HepG2 (cell line): Measurements from ENCODE around the gene KAT6B. TPM values are rescaled to one million over a fixed set of nuclear protein-coding genes. Genes with fewer than 3 reads are reported as not detected.

ENCODE experiments used
- ATAC-seq: fragments of 200-7000 bp; cut with Tn5 transposase; 3 replicates; pipeline ENCODE4 v1.9.1; 2020; ENCODE audit warnings: mild to moderate bottlenecking, moderate library complexity
- BruUV-seq: library from RNA; stranded (reverse); fragments of 400-500 nt; replicated peaks from 2 replicates; lab custom pipeline; 2021; lab: Mats Ljungman, UMichigan
- CTCF ChIA-PET: fragments of 300-600 bp; formaldehyde crosslinking; extraction: SDS; loops from one replicate; lab custom pipeline; 2021; ENCODE audit warnings: low total read pairs, inconsistent platforms, low intra/inter-chr PET ratio; lab: Yijun Ruan, JAX
- POLR2A ChIA-PET: fragments of 350-600 bp; sonication (Branson Sonifier 250); formaldehyde crosslinking; loops from one replicate; lab custom pipeline; 2020; ENCODE audit warnings: antibody characterized with exemption, inconsistent platforms; lab: Yijun Ruan, JAX
- DNase-seq: peaks from one replicate; pipeline ENCODE4 v3.0.0-alpha.2; 2015; ENCODE audit warnings: low spot score
- FAIRE-seq: peaks from 3 replicates; lab custom pipeline; 2011; peaks lifted over from hg19 to GRCh38; lab: Jason Lieb, UNC
- H2AFZ ChIP-seq: one replicate; pipeline ENCODE4 v1.6.1; 2011; ENCODE audit warnings: low read length, inconsistent platforms
- H3K27ac ChIP-seq: fragments of 300-600 bp; 3 replicates; pipeline ENCODE4 v1.8.0; 2011; ENCODE audit warnings: mixed run types, mild to moderate bottlenecking, mixed read lengths, low read length, inconsistent platforms; ENCODE audit not compliant: insufficient read depth; ENCODE audit errors: extremely low read length
- H3K27me3 ChIP-seq, 2 experiments: fragments of 200-600 bp in 1 of 2; 2 replicates in 1 of 2; 3 replicates in 1 of 2; pipeline versions ENCODE4 v1.6.0 to v1.8.0; 2011; ENCODE audit warnings: low read length in 2 of 2, mild to moderate bottlenecking in 2 of 2, moderate library complexity in 2 of 2, inconsistent platforms in 1 of 2; ENCODE audit not compliant: insufficient read depth in 2 of 2, control insufficient read depth in 1 of 2
- H3K36me3 ChIP-seq, 2 experiments: fragments of 200-600 bp in 1 of 2; replicated peaks in 1 of 2; 2 replicates in 1 of 2; 3 replicates in 1 of 2; pipeline versions ENCODE4 v1.5.1 to v1.8.0; 2011; ENCODE audit warnings: low read length in 2 of 2, inconsistent platforms in 1 of 2; ENCODE audit not compliant: insufficient read depth in 2 of 2, control insufficient read depth in 1 of 2
- H3K4me1 ChIP-seq: 2 replicates; pipeline ENCODE4 v1.5.1; 2012; ENCODE audit warnings: low read length, inconsistent platforms; ENCODE audit not compliant: insufficient read depth
- H3K4me2 ChIP-seq: 2 replicates; pipeline ENCODE4 v1.6.0; 2011; ENCODE audit warnings: low read depth, low read length, inconsistent platforms
- H3K4me3 ChIP-seq, 3 experiments: fragments of 200-600 bp in 1 of 3; sonication (generic), shearing (Covaris generic) in 1 of 3; replicated peaks in 1 of 3; 2 replicates each; pipeline ENCODE4 v1.5.1; 2011 to 2016; ENCODE audit warnings: low read length in 3 of 3, inconsistent platforms in 2 of 3, low read depth in 2 of 3, mild to moderate bottlenecking in 2 of 3, control low read depth in 1 of 3, mixed read lengths in 1 of 3; ENCODE audit not compliant: insufficient read depth in 1 of 3
- H3K79me2 ChIP-seq: one replicate; pipeline ENCODE4 v1.6.1; 2011; ENCODE audit warnings: low read length, inconsistent platforms; ENCODE audit not compliant: insufficient read depth
- H3K9ac ChIP-seq: 2 replicates; pipeline ENCODE4 v1.6.0; 2011; ENCODE audit warnings: mild to moderate bottlenecking, low read depth, low read length, inconsistent platforms; ENCODE audit not compliant: insufficient read depth
- H3K9me3 ChIP-seq: 2 replicates; pipeline ENCODE4 v1.5.1; 2012; ENCODE audit warnings: mild to moderate bottlenecking, low read length
- H4K20me1 ChIP-seq: 2 replicates; pipeline ENCODE4 v1.6.0; 2011; ENCODE audit warnings: inconsistent platforms, mild to moderate bottlenecking, low read length, moderate library complexity; ENCODE audit not compliant: insufficient read depth
- CBX2 ChIP-seq, 2 experiments: fragments of 200-600 bp in 1 of 2; sonication (generic); formaldehyde crosslinking in 1 of 2; IDR thresholded peaks; 2 replicates each; pipeline versions ENCODE4 v1.7.0 to v1.8.1; 2018 to 2022; ENCODE audit warnings: low read depth in 2 of 2, low read length in 1 of 2, mild to moderate bottlenecking in 1 of 2, missing genetic modification reagents in 1 of 2
- DNMT1 ChIP-seq: sonication (generic); formaldehyde crosslinking; IDR thresholded peaks from 2 replicates; pipeline ENCODE4 v1.5.1; 2020; ENCODE audit warnings: mild to moderate bottlenecking, missing genetic modification reagents
- HOXA9 ChIP-seq: sonication (generic); formaldehyde crosslinking; IDR thresholded peaks from 2 replicates; pipeline ENCODE4 v1.8.1; 2022; ENCODE audit warnings: missing genetic modification reagents, mild to moderate bottlenecking, moderate library complexity, borderline replicate concordance
- MED13 ChIP-seq: sonication (generic); formaldehyde crosslinking; IDR thresholded peaks from 2 replicates; pipeline ENCODE4 v1.5.0; 2020; ENCODE audit warnings: missing genetic modification reagents
- MIER3 ChIP-seq: IDR thresholded peaks from 2 replicates; pipeline ENCODE4 v1.6.1; 2016; ENCODE audit warnings: missing compliant biosample characterization, borderline replicate concordance
- MYPOP ChIP-seq: sonication (generic); formaldehyde crosslinking; IDR thresholded peaks from 2 replicates; pipeline ENCODE4 v1.8.1; 2023; ENCODE audit warnings: mild to moderate bottlenecking, moderate library complexity, missing genetic modification reagents
- NFIB ChIP-seq: sonication (generic); formaldehyde crosslinking; IDR thresholded peaks from 2 replicates; pipeline ENCODE4 v1.9.0; 2021; ENCODE audit warnings: missing genetic modification reagents, mild to moderate bottlenecking, borderline replicate concordance
- NFRKB ChIP-seq: fragments of 450-650 bp; IDR thresholded peaks from 2 replicates; pipeline ENCODE4 v1.6.1; 2017
- PAF1 ChIP-seq: IDR thresholded peaks from 2 replicates; pipeline ENCODE4 v1.6.1; 2016; ENCODE audit warnings: missing genetic modification reagents, missing compliant biosample characterization
- TCF7 ChIP-seq: sonication (generic); IDR thresholded peaks from 2 replicates; pipeline ENCODE4 v1.6.1; 2016; ENCODE audit warnings: antibody characterized with exemption, low read depth
- TFE3 ChIP-seq: IDR thresholded peaks from 2 replicates; pipeline ENCODE4 v1.6.1; 2016
- ZBTB20 ChIP-seq: sonication (generic); formaldehyde crosslinking; IDR thresholded peaks from 2 replicates; pipeline ENCODE4 v1.8.1; 2023; ENCODE audit warnings: missing genetic modification reagents, low read depth, mild to moderate bottlenecking, borderline replicate concordance
- ZBTB46 ChIP-seq: sonication (generic); formaldehyde crosslinking; IDR thresholded peaks from 2 replicates; pipeline ENCODE4 v1.4.0; 2020; ENCODE audit warnings: mild to moderate bottlenecking, missing genetic modification reagents, borderline replicate concordance
- ZFP37 ChIP-seq: sonication (generic); formaldehyde crosslinking; IDR thresholded peaks from 2 replicates; pipeline ENCODE4 v1.4.0; 2020; ENCODE audit warnings: missing genetic modification reagents, borderline replicate concordance
- ZNF530 ChIP-seq: sonication (generic); formaldehyde crosslinking; IDR thresholded peaks from 2 replicates; pipeline ENCODE4 v1.5.0; 2020; ENCODE audit warnings: low read depth, mild to moderate bottlenecking, missing genetic modification reagents
- ZNF577 ChIP-seq: sonication (generic); formaldehyde crosslinking; IDR thresholded peaks from 2 replicates; pipeline ENCODE4 v1.4.0; 2020; ENCODE audit warnings: mild to moderate bottlenecking, low read depth, missing genetic modification reagents, borderline replicate concordance
- ZNF605 ChIP-seq: sonication (generic); formaldehyde crosslinking; IDR thresholded peaks from 2 replicates; pipeline ENCODE4 v1.8.0; 2022; ENCODE audit warnings: mild to moderate bottlenecking, missing genetic modification reagents
- ZNF879 ChIP-seq: sonication (generic); formaldehyde crosslinking; IDR thresholded peaks from 2 replicates; pipeline ENCODE4 v1.8.1; 2023; ENCODE audit warnings: missing genetic modification reagents
- ZSCAN25 ChIP-seq: sonication (generic); formaldehyde crosslinking; IDR thresholded peaks from 2 replicates; pipeline ENCODE4 v1.8.0; 2022; ENCODE audit warnings: mild to moderate bottlenecking, missing genetic modification reagents
- ZSCAN5A ChIP-seq: sonication (generic); formaldehyde crosslinking; IDR thresholded peaks from 2 replicates; pipeline ENCODE4 v1.8.0; 2022; ENCODE audit warnings: mild to moderate bottlenecking, missing genetic modification reagents, borderline replicate concordance
- WGBS: methylation state at CpG from one replicate; pipeline ENCODE4 v1.1.6; 2017; ENCODE audit warnings: low lambda C conversion rate; 5-methylcytosine and 5-hydroxymethylcytosine counted together
- in situ Hi-C: cut with HindIII; loops from 2 replicates; pipeline ENCODE4 v1.10.0; 2017; ENCODE audit warnings: low pct_unique_long_range_greater_than_20kb; ENCODE audit not compliant: extremely low pct_ligation_motif_present
- intact Hi-C: fragments of 100-400 bp; cut with micrococcal nuclease; formaldehyde crosslinking; loops from one replicate; pipeline ENCODE4 v1.10.0; 2022; ENCODE audit not compliant: unreplicated experiment
- polyA plus RNA-seq, 8 experiments: library from polyadenylated mRNA; depleted of rRNA in 3 of 8; stranded (reverse) in 7 of 8; unstranded in 1 of 8; fragments of >200 nt; fragmentation: Illumina TruSeq in 4 of 8; extraction: Trizol in 4 of 8; gene quantifications; 2 replicates each; pipeline versions ENCODE4 v1.2.1 to v1.2.3, GENCODE V29; 2011 to 2016; ENCODE audit warnings: low read depth in 4 of 8, missing spikeins in 1 of 8, mixed read lengths in 1 of 8; ENCODE audit not compliant: insufficient read depth in 1 of 8
- total RNA-seq, 5 experiments: library from RNA; depleted of rRNA; stranded (reverse); fragments of >200 nt; fragmentation: Illumina TruSeq; extraction: Trizol; gene quantifications; 2 replicates each; pipeline ENCODE4 v1.2.3, GENCODE V29; 2016; ENCODE audit warnings: low read depth in 1 of 5

KAT6B gene
- total and polyA plus RNA-seq, 2 of the 13 experiments (the other 11 are each of a cell fraction or from before 2014, with no cell fraction given), result 3.0 to 9.5 TPM

GRCh38 chr10:75068523-75068922 is 242.1 kb downstream of the KAT6B start:
- Histone ChIP-seq H3K9me3 (no peaks in the 10 kb centered on the region), H3K4me3 (no peak overlapping the region), H3K9ac (no peak overlapping the region), H3K79me2 (no peaks in the 10 kb centered on the region), H2AFZ (no peak overlapping the region), H4K20me1 (no peaks in the 10 kb centered on the region), H3K36me3 (no peaks in the 10 kb centered on the region), H3K4me2 (no peak overlapping the region), H3K4me1 (peaks cover 13% of the 10 kb centered on the region), H3K27me3 (peaks cover 0 to 27% of the 10 kb centered on the region in 2 experiments; a peak in 2 of 5 replicates), H3K27ac (no peak overlapping the region)
- BruUV-seq, result no TSS peak
- WGBS, result 36% methylated on average over 6 of the region's 6 CpGs
- intact Hi-C loops, result no loop called here
- POLR2A ChIA-PET, result no interaction called here
- FAIRE-seq (no peak), ATAC-seq (no peak), DNase-seq (no peak)
- TF ChIP-seq ZSCAN25 (CRISPR knock-in tag) (no peak), TCF7 (no peak), ZNF530 (no peak), NFRKB (no peak), HOXA9 (CRISPR knock-in tag) (no peak), ZFP37 (CRISPR knock-in tag) (no peak), DNMT1 (CRISPR knock-in tag) (no peak), ZNF577 (CRISPR knock-in tag) (no peak), ZBTB20 (no peak), PAF1 (no peak), ZSCAN5A (CRISPR knock-in tag) (no peak), ZNF879 (no peak), MED13 (no peak), ZNF605 (CRISPR knock-in tag) (no peak), ZBTB46 (CRISPR knock-in tag) (no peak), CBX2 (IDR thresholded peaks at IDR 0.05; ENCODE audit: low read depth, low read length) (no peak), CBX2 (CRISPR knock-in tag; IDR thresholded peaks at IDR 0.05; ENCODE audit: low read depth) (no peak), MIER3 (CRISPR knock-in tag) (no peak), NFIB (CRISPR knock-in tag) (no peak), MYPOP (CRISPR knock-in tag) (no peak), TFE3 (CRISPR knock-in tag) (no peak)
- CTCF ChIA-PET, result no interaction called here
- in situ Hi-C loops, result no loop called here
